SK-N-DZ (cell line): ENCODE data around the gene SYNPO.

Source experiments
- DNase-seq: peaks from one replicate; pipeline ENCODE4 v3.0.0-alpha.2; 2015; ENCODE audit warnings: low spot score

Gene SYNPO

DNA sequence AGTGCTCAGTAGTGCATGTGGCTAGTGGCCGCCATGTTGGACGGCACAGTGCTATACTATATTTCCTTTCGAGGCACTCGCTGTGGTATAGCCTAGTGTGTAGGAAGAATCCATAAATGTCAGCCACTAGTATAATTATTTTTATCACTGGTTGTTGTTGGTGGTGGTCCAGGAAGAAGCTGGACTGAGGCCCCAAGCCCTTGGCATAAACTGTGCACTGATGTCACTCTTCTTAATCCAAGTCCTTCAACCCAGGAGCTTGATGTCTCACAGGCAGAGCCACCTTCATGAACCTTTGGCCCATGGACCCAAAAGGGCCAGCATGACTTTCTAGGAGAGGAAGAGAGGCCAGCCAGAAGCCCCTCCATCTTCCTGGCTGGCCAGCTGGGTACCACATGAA, 32.5 kb upstream of the SYNPO start:
- no peak for DNase-seq

DNA sequence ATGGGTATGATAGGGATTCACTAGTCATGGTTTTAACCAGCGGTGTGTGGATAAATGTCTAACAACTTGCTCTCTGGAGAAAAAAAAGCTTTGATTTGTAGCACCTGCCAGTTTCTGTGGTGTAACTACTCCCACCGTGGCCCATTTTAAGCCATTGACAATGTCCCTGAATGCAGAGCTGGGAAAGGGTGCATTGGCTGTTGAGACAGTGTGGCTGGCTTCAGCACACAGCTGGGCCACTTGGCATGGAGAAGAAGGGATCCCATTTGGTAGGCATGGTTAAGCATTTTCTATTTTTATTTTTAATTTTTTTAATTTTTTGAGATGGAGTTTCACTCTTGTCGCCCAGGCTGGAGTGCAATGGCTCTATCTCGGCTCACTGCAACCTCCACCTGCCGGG, 31.5 kb upstream of the SYNPO start:
- DNase-seq, result no peak

DNA sequence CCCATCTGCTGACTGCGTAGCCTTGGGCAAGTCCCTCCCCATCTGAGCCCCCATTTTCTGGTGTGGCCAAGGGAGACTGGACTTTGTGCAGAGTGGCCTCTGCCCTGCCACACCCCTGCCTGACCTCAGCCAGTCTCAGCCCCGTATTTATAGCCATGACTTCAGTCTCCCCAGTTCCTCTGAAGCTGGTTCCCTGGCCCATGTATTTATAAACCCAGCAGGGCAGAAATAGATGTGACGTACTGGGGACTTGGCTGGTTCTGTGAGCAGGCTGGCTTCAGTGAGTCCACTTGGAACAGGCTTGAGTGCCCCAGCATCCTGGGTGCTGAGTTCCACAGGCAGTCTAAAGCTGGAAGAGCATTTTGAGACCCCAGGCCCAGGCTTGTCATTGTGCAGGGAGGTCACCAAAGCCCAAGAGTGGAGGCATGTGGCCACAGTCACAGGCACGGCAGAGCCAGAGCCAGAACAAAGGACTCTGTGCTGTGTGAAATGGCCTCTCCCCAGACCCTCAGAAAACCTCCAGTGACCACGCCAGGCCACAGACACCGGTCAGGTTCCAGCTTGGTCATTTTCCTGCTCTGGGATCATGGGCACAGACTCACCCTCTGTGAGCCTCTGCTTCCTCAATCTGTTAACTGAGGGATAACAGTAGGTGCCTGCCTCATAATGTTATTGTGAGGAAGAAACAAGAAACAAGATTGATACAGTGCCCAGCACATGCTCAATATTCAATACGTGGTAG, 30.4 kb upstream of the SYNPO start:
- no peak for DNase-seq

DNA sequence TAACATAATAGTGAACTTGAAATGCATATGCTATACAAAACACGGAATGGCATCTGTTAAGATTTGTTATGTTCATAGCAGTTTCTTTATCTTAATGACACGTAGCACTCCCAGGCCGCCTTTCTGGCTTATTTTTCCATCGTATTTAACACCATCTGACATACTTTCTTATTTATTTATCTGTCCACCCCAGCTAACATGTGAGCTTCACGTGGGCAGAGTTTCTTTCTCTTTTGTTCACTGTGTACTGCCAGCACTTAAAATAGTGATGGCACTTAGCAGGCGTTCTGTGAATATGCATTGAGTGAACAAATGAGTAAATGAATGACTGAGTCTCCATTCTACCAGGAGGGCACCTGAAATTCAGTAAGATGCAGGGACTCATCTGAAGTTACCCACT, 29.4 kb upstream of the SYNPO start:
- DNase-seq, result no peak

DNA sequence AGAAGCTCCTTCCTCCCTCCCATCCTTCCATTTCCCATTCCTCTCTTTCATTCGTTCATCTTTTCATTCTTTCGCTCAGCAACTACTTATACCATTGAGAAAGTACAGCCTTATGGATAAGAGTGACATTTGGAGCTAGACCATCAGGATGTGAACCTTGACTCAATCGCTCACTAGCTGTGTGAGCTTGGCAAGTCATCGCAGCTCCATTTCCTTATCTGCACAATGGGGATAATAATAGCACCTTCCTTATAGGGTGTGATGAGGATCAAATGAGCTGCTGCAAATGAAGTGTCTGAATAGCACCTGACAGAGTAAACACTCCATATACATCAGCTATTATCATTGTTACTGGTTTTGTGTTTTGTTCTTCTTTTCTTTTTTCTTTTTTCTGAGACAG, 28.1 kb upstream of the SYNPO start:
- DNase-seq, result no peak

DNA sequence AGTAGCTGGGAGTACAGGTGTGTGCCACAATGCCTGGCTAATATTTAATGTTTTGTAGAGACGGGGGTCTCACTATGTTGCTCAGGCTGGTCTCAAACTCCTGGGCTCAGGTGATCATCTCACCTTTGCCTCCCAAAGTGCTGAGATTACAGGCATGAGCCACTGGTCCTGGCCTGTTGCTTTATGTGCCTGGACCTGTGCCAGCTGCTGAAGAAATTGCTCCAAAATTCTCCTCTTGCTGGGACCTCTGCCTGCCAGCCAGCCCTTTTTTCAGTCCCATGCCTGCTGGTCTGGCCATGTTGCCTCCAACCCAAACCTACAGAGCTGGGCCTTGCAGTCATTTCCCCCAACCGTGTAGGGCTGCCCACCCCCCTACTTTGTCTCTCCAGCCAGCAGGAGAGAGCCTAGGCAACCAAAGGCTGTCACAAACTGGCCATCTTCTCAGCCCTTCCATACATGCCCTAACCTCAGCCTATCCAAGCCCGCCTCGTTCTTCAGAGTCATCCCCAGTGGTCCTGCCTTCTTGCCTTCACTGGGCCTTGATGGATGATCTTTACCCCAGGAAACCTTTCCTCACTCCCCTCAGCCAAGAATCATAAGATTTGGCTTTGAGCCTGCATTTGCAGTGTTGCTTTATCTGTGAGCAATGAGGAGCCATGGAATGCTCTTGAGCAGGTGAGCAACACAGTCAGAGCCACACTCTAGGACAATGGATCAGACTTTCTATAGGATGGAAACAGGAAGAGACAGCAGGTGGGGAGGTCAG, 27.4 kb upstream of the SYNPO start:
- DNase-seq, result no peak

DNA sequence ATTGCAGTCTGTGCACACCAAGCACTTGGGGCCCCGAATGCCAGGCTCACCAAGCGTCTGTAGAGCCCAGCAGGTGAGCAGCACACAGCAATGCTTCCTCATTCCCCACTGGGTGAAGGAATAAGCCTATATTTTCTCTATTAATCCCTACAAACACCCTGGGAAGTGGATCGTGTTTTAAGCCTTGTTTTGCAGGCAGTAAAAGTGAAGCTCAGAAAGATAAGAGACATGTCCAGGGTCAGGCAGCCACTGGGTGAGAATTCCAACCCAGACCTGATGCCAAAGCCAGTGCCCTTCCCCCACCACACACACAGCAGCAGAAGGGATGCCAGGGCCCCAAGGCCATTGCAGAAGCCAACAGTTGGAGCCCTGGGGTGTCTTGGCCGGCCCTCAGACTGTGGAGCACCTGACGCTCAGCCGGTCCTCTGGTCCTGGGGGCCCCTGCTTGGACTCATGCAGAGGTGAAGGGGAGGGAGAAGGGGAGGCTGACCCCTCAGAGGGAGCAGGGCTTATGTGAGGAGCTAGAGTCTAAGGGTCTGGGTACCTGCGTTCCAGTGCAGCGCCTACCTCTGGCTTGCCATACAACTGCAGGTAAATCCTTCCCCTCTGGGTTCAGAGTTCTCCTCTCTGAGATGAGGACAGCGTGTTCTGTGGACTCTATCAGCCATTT, 26.3 kb upstream of the SYNPO start:
- no peak for DNase-seq

DNA sequence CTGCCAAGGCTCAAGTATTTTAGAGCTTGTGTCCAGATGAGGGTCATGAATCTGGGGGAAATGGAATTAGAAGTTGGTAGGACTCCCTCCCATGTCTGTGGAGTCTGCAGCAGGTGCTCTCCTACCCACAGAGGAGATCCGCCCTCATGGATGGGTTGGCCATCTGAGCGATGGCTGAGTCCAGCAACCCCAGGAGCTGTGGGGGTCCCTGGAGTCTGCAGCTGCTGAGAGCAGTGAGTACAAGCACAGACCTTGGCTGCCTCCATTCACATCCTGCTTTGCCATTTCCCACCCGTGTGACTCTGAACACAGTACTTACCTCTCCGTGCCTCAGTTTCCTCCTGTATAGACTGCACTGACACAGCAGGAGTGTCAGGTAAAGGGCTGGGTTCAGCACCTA, 25.8 kb upstream of the SYNPO start:
- DNase-seq, result no peak

DNA sequence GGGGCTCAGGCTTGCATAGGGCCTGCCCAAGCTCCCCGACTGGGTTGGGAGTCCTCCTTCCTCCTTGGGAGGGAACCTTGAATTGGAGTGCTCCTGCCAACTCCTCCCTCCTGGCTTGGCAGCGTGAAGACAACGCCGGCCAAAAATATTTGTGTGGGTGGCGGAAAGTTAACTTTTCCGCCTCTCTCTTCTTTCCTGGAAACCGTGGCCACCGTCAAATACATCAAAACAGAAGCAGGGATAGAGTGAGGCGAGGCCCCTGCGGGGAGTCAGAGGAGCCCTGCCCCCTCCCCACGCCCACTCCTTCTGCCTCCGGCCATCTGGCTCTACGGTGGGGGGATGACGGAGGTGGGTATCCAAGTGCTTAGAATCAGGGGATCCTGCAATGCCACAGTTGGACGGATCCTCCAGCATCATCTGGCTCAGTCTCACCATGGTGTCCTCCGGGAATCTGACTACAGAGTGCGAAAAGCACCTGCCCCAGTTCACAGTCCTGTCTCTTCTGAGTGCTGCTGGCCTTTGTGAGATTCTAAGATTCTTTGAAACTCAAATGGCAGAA, 25.2 kb upstream of the SYNPO start:
- DNase-seq, result peak; percentile 29

DNA sequence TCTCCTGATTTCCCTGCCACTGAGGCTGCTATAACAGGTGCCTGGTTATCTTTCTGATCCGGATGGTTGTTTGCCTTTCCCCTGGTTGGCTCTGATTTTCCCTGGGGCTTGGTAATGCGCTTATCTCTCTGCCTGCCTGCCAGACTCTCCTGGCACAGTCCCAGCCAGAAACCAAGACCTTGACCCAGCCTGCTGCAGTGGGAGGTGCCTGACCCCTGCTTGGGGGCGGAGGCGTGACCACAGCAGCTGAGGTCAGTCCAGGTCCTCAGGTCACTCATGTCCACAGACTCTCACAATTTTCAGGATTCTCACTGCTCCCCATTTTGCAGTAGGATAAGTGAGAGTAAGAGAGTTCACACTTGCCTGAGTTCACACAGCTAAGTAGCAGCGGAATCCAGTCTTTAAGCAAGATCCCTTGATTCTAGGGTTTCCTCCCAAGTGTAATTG, 24.4 kb upstream of the SYNPO start:
- DNase-seq, result peak; percentile 79

DNA sequence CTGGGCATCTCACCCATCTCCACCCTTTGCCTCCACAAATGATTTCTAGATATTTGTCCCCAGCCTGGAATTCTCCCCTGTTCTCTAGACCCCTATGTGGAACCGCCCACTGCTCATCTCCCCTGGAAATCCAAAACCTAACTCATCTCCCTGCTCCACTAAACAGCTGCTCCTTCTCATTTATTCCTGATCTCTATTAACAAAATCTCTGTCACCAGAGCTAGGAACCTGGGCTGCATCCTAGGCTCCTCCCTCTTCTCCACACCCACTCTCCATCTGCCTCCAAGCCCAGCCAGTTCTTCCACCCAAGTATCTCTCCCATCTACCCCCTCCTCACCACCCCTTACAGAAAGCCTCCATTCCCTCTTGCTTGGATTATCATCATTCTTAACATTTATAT, 24.0 kb upstream of the SYNPO start:
- peak; percentile 41 for DNase-seq

DNA sequence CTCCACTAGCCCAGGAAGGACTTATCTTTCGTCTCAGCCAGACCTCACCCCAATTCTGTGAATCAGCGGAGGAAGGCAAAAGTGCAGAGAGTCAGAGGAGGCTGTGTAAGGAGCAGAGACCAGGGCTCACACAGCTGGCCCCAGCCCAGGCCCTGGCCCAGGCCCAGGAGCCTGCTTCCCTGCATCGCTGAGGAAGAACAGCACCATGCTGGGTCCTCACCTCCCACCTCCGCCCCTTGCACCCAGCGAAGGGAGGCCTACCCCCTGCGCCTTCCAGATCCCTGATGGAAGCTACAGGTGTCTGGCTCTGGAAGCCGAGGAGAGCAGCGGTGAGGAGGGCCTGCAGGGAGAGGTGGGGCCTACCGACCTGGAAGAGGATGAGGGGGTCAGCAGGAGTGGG, 22.3 kb upstream of the SYNPO start:
- peak; percentile 26 for DNase-seq

DNA sequence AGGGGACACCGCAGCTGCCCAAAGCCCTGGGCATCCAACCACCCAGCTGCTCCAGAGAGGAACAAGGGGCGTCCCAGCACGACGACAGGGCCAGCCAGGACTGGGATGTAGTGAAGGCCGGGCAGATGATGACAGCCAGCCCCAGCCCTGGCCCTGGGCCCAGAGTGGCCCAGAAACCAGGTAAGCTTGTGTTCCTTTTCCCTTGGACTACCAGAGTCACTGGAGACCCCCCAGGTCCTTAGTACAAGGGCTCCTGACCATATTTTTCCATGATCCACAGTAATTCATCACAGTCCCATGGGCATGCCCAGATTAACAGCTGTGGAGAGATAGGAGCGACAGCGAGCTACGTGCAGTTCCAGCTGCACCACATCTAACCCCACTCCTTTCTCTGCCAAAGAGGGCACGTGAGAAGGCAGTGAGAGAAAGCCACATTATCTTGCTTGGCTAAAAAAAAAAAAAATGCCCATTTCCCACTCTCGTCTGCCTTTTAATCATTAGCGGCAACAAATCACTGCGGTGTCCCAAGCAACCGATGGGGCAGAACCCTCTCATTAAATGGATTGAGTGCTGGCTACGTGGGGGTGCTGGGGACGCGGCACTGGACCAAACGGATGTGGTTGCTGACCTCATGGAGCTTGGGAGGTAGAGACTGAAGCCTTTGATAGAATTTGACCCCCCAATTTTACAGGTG, 21.7 kb upstream of the SYNPO start:
- DNase-seq, result peak; percentile 47

DNA sequence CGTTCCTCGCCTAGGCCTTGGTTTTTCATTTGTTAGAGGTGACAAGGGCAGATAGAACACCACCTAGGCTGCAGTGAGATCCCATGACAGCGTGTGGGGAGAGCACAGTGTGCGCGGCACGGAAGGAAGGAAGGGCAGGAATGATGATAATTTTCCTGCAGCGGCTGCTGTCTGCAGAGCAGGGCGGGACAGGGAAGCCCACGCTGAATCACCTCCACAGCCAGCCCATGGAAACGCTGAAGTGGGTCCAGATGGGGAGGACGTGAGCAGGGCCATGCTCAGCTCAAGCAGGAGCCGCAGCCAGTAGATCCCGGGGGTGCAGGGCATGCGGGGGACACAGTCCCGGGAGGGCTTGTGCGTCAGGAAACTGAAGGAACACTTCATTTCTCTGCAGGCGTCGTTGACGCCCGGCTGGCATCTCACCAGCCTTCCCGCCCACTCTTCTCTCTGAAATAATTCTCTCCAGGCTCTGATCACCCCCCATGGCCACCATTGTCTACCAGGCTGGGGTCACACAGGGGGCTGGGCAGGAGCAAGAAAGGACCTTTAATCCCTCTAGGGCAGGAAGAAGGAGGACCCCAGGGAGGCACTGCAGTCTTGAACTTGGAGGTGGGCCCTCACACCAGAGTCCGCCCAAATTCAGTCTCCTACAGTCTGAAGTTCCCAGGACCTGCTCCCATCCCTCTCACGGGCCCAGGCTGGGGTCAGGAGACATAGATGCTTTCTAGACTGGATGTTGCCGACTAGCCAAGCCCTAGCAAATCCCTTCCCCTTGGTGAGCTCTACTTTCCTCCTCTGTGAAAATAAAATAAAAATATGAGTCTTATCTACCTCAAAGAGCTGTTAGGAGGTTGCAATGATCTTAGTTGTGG, 20.9 kb upstream of the SYNPO start:
- no peak for DNase-seq

DNA sequence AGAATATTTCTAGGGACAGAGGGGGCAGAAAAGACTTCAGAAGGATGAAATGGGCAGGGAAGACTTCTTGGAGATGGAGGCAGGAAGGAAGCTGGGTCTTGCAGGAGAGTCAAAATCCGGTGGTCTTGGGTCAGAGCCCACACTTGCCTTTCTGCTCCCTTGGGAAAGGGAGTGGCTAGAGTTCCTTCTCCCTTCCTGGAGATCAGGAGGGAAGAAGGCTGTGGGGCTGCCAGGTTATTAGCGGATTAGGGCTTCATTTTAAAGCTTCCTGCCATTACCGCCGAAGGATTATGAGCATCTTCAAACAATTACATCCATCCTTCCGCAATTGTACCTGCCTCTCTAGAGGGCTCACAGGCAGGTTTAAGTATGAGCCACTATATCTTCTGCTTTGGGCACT, 19.2 kb upstream of the SYNPO start:
- no peak for DNase-seq

DNA sequence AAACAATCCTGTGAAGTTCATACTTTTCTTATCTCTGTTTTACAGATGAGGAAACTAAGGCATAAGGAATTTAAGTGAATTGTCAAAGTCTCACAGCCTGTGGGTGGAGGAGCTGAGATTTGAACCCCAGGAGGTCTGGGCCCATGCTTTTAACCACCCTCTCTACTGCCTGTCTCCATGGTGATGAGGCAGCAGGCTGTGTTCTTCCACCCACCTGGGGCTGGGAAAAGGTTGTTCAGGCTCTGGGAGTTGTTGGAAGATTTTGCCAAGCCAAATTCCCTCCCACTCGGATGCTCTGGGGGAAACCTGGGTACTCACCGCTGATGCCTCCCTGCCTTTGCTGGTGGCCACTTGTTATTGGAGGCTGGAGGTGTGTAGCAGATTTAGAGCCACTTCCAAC, 18.3 kb upstream of the SYNPO start:
- no peak for DNase-seq

DNA sequence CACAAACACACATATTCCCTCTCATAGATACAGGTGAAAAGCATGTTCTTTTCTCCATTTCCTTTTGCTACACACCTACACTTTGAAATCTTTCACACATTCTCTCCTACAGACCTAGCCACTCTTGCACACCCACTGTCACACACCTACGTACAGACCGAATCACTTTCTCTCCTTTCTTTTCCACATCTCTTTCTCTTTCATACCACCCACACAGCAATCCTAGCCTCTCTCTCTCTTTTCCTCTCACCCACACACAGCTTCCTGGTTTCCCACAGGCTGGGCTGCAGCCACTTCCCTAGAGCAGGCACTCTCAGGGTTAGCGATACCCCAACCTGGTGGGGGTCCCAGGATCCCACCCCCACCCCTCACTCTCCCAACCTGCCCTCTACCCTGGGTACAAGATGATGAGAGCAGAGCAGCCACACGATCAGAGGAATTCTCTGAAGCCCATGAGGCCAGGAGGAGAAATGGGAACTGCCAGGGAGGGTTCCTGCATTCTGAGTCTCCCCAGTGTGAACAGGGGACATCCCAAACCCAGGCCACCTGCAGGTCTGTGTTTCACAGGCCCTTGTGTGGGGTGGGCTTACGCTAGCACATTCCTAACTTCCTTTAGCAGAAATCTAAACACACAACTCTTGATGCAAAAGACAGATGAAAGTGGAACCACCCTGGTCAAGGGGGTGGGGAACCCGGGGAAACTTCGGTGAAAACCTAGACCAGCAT, 17.1 kb upstream of the SYNPO start:
- DNase-seq, result no peak

DNA sequence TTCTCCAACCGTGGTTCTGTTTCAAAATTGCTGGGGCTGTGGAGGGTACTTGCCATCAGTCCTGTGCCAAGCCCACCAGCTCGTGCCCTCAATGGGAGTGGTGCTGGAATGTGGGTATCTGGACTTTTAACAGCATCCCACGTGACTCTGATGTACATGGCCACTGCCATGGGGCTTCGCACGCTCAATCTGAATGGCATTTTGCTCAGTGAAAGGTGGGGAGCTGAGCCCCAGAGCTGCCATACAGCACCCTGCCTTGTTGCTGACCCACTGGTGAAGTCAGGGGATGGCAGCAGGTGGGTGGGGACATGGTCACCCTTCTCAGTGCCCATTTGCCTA, 16.6 kb upstream of the SYNPO start:
- DNase-seq, result no peak

DNA sequence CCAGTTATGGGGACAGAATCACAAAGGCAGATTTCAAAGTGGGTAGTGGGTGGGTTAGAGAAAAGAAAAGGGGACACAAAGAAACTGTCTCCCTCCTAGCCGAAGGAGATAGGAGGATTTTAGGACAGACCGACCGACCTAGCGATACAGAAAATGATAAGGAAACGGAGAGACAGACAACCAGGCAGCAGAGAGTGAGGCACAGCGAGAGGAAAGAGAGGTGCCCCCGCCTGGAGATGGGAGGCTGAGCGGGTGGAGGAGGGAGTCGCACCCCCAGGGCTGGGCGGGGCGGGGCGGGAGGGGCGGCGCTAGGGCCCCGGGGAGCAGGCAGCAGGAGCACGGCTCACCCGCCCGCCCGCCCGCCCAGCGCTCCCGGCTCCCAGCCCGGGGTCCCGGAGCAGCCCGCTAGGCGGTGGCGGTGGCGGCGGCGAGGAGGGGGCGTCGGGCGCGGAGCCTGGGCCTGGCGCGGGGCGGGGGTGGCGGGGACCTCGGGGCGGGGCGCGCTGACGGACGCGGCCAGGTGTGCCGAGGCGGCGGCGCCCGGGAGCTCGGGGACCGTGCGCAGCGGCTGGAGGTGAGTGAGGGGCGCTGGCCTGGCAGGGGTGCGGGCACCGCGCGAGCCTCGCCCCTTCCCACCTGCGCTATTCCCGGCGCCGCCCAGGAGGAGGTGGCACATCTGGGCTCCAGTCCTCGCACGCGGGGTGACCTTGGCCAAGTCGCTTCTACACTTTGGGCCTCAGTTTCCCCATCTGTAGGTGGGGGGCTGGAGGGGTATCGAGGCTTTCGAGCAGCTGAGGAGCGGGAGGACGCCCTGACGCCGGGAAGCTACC, 15.9 kb upstream of the SYNPO start:
- DNase-seq, result no peak
